ENCODE data around the gene KCNT2.

KCNT2 gene

DNA sequence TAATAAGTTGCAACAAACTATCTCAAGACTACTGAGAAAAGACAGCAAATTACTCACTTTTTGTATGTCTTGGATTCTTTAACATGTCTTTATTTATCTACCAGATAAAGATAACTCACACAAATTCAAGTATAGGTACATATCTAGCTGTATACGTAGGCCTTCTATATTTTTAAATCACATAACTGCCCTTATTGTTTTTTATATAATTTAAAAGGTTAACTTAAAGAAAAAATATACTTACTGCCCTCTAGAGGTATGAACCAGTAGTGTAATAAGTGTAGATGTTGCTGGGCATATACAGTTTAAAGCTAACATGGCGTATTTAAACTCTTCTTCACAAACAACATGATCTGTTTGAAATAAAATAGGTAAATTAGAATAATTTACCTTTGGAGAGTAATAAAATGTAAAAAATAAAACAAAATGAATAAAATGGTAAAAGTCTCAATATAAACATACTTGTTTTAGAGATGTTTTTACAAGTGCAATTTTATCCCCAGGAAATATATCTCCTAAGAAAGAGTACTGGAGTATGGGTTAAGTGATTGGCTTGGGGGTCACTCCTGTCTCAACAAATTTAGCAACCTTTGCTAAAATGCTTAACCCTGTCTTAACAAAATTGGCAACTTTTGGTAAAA, 235.2 kb downstream of the KCNT2 start:
- TF ChIP-seq, protein P1, sequence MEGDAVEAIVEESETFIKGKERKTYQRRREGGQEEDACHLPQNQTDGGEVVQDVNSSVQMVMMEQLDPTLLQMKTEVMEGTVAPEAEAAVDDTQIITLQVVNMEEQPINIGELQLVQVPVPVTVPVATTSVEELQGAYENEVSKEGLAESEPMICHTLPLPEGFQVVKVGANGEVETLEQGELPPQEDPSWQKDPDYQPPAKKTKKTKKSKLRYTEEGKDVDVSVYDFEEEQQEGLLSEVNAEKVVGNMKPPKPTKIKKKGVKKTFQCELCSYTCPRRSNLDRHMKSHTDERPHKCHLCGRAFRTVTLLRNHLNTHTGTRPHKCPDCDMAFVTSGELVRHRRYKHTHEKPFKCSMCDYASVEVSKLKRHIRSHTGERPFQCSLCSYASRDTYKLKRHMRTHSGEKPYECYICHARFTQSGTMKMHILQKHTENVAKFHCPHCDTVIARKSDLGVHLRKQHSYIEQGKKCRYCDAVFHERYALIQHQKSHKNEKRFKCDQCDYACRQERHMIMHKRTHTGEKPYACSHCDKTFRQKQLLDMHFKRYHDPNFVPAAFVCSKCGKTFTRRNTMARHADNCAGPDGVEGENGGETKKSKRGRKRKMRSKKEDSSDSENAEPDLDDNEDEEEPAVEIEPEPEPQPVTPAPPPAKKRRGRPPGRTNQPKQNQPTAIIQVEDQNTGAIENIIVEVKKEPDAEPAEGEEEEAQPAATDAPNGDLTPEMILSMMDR (IDR thresholded peaks at IDR 0.05; ENCODE audit: low read depth, low read length) = no peak
- no peak overlapping the region for H3K4me3 ChIP-seq (ENCODE audit: low read depth, low read length)

DNA sequence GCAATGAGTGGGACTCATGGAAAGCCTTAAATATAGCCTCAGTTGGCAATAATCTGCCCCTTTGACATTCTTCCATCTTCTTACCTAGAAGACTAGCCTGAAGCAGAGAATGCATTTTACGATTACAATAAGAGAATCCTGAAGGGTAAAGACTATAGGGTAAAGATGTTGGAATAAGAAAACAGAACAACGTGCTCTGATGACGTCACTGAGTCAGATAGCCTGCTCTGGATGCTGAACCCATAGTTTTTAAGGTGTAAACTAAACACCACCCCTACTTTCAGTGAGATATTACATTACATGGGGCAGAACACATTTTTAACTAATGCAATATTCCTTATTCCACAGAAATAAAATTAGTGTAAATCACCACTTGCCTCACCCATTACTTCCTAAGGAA, 240.4 kb downstream of the KCNT2 start:
- TF ChIP-seq, protein P1 (IDR thresholded peaks at IDR 0.05; ENCODE audit: low read depth, low read length) = no peak
- no peak overlapping the region for H3K4me3 ChIP-seq (ENCODE audit: low read depth, low read length)

DNA sequence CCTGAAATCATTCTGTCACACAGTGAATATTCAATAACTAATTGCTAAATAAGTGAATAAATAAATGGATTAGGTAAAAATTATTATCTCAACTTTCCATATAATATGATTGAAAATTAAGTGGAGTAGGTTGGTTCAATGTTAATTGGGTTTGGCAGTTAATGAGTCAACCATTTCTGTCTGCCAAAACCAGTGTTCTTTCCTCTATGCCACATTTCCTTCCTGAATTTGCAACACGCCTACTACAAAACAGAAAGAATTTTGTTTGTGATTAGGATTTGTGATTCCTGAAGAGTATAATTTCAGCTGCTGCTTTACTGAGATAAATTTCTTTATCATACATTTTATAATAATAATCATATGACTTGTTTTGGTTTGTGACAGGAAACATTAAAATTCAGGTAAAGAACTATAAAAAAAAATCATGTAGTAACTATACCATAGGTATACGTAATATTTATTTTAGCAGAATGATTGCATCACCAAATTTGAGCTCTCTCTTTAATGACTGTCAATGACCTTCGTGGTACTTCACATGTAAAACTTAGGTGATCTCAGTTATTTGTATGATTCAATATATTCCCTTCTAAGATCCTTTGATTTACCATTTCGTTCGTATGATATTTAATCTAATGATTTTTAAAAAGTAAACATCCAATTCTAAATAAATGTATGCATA, 241.3 kb downstream of the KCNT2 start:
- H3K4me3 ChIP-seq (ENCODE audit: low read depth, low read length) = no peak overlapping the region
- TF ChIP-seq, protein P1 (IDR thresholded peaks at IDR 0.05; ENCODE audit: low read depth, low read length) = no peak

DNA sequence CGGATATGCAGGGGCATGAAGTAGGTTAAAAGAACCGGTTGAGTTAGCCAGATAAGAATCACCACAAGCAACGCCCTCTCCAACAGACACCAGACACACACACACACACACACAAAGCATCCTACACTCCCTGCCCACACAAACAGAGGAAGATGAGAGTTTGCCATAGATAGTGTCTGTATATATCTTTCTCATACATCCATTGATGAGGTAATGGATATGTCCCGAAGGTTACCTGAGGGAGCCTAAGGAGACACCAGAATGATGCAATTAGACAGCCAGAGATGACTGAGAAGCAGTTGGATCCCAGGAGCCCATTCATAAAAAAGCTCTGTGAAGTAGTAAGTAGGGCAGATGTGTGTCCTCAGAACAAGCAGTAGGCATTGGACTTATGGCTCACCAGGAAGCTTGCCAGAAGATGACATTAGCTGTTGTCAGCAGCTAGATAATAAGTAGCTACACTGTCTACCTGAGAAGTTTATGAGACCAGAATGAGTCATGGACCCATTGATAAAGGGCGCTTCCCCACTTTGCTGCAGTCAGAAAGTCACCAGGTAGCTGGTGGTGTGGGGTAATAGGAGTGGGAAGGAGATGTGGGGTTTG, 247.0 kb downstream of the KCNT2 start:
- no peak overlapping the region for H3K4me3 ChIP-seq (ENCODE audit: low read depth, low read length)
- TF ChIP-seq, protein P1 (IDR thresholded peaks at IDR 0.05; ENCODE audit: low read depth, low read length) = no peak

DNA sequence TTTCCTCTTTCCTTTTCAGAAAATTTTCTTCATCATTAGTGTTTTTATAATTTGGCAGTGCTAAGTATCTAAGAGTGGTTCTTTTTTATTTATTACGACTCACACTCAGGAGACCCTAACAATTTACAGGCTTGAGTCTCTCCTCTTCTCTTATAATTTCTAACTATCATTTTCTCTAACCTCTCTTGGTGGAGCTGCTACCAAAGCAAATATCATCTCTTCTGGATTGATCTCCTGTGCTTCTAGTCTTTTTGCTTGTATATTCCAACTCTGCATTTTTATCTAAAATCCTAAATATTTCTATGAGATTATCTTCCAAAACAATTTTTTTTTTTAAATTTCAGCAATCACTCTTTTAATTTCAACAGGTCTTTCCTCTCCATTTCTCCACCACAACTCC, 250.3 kb downstream of the KCNT2 start:
- TF ChIP-seq, protein P1 (IDR thresholded peaks at IDR 0.05; ENCODE audit: low read depth, low read length) = no peak

DNA sequence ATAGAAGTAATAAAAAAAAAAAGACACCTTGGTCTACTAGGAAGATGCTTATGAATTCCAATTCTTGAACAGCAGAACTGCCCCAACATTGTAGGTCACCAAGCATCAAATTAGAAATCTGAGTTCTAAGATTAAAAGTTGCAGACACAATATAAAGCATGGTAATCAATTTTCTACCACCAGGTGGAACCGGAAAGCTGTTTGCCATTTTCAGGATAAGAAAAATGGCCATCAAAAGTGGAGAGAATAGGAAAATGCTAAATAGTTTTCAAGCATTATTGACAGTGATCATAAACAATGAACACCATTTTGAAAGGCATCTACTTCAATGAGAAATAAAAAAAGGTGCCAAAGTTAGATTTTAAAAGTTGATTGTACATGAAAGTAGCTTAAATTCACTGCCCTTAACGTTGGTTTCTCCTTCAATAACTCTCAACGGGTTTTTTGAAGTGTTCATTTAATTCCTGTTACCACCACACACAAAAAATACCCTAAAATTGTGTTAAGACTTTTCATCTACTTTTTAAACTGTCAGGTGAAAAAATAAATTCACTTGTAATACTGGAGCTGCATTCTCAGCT, 252.9 kb downstream of the KCNT2 start:
- no peak overlapping the region for H3K4me3 ChIP-seq (ENCODE audit: low read depth, low read length)
- TF ChIP-seq, protein P1 (IDR thresholded peaks at IDR 0.05; ENCODE audit: low read depth, low read length) = no peak

More for the DNA sequence above, 250.3 kb downstream of the KCNT2 start:
- no peak overlapping the region for H3K4me3 ChIP-seq (ENCODE audit: low read depth, low read length)

DNA sequence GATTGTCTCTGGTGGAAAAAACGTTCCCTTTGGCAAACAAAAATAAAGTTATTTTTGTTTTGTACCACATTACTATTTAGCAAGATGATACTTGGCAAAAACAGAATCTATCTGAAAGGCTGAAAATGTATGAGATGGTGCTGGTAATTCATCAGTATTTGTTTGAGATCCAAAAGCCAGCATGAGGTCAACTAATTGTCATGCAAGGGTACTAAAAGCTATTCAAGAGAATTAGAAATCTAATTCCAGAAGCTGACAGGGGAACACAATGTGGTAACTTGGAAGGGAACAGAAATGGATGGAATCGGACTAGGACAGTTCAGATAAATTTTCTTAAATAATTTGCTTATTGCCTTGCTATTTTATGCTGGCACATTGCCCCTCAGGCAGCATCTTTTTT, 263.8 kb downstream of the KCNT2 start:
- TF ChIP-seq, protein P1 (IDR thresholded peaks at IDR 0.05; ENCODE audit: low read depth, low read length) = no peak
- no peak overlapping the region for H3K4me3 ChIP-seq (ENCODE audit: low read depth, low read length)
